LNCaP clone FGC (cell line): ENCODE measurements around the gene CCDC61.

Experiments
- DNase-seq: peaks from one replicate; pipeline ENCODE4 v3.0.0-alpha.2; 2011; ENCODE audit warnings: low read depth
- H3K4me3 ChIP-seq: 2 replicates; pipeline ENCODE4 v1.5.1; 2011; ENCODE audit warnings: mild to moderate bottlenecking, low read depth, low read length, control low read depth
- TF ChIP-seq, protein P1 (sequence below): IDR thresholded peaks from 2 replicates; pipeline ENCODE4 v1.5.1; 2012; ENCODE audit warnings: mild to moderate bottlenecking; ENCODE audit not compliant: control insufficient read depth, insufficient read depth; ENCODE audit errors: extremely low read depth

CCDC61 gene

DNA sequence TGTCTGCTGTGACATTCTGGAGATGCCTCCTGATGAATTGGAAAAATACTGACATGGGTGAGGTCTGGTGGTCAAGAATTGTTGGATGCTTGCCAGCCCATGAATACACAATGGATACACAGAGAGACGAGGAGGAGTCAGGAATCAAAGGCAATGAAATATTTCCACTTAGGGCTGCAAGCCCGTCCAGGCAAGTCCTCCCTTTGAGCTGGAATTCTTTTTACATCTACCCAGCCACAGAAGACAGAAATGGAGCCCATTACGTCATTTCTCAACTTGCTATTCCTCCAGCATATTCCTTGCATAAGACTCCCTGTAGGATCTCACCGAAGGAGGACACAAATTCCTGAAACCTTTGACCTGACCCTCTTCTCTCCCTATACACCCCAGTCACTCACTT lies 61.3 kb downstream of the CCDC61 start:
- no peak for DNase-seq
- no peak overlapping the region for H3K4me3 ChIP-seq
- TF ChIP-seq, protein P1, sequence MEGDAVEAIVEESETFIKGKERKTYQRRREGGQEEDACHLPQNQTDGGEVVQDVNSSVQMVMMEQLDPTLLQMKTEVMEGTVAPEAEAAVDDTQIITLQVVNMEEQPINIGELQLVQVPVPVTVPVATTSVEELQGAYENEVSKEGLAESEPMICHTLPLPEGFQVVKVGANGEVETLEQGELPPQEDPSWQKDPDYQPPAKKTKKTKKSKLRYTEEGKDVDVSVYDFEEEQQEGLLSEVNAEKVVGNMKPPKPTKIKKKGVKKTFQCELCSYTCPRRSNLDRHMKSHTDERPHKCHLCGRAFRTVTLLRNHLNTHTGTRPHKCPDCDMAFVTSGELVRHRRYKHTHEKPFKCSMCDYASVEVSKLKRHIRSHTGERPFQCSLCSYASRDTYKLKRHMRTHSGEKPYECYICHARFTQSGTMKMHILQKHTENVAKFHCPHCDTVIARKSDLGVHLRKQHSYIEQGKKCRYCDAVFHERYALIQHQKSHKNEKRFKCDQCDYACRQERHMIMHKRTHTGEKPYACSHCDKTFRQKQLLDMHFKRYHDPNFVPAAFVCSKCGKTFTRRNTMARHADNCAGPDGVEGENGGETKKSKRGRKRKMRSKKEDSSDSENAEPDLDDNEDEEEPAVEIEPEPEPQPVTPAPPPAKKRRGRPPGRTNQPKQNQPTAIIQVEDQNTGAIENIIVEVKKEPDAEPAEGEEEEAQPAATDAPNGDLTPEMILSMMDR = no peak

DNA sequence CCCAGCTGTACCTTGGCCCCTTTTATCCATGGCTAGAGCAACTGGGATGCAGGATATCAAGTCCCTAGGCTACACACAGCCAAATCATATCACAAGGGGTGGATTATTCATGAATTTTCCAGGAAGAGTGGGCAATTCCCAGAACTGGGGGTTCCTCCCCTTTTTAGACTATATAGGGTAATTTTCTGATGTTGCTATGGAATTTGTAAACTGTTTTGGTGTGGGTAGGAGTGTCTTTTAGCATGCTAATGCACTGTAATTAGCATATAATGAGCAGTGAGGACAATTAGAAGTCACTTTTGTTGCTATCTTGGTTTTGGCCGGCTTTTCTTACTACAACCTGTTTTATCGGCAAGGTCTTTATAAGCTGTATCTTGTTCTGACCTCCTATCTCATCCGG lies 63.5 kb downstream of the CCDC61 start:
- TF ChIP-seq, protein P1 = no peak

DNA sequence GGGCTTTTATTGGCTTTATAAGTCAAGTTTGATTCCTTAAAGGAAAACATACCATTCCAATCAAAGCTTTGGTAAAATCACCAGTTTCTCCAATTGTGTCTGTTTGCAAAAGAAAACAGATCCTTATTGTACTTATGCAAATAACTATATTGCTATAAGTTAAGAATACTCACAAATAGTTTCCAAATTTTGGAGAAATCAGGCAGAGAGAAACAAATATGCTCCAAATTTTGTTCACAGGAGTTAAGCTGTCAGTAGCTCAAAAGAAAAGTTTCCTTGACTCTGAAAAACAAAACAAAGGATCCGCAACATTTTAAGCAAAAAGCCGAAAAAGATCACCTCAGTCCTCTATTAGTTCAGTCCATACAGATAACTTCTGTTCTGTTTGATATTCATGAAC lies 64.7 kb downstream of the CCDC61 start:
- H3K4me3 ChIP-seq = no peak overlapping the region
- TF ChIP-seq, protein P1 = no peak
- DNase-seq = no peak

More for the DNA sequence above, 63.5 kb downstream of the CCDC61 start:
- no peak overlapping the region for H3K4me3 ChIP-seq
- no peak for DNase-seq

DNA sequence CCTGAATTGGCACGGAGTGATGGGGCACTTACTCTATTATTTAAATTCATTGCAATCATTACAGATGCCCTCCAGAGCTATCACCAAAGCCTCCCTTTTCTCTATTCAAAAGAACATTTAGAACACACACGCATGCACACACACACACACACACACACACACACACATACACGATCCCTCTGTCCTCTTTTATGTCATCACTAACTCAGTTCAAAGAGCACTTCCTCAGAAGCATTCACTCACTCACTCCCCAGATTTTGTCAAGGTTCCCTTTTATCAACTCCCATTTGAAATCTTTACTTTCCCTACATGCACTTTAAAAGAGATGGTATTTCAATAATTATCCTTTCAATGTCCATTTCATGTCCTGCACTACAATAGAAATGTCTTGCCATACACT lies 67.9 kb downstream of the CCDC61 start:
- TF ChIP-seq, protein P1 = no peak
- H3K4me3 ChIP-seq = no peak overlapping the region
- no peak for DNase-seq

DNA sequence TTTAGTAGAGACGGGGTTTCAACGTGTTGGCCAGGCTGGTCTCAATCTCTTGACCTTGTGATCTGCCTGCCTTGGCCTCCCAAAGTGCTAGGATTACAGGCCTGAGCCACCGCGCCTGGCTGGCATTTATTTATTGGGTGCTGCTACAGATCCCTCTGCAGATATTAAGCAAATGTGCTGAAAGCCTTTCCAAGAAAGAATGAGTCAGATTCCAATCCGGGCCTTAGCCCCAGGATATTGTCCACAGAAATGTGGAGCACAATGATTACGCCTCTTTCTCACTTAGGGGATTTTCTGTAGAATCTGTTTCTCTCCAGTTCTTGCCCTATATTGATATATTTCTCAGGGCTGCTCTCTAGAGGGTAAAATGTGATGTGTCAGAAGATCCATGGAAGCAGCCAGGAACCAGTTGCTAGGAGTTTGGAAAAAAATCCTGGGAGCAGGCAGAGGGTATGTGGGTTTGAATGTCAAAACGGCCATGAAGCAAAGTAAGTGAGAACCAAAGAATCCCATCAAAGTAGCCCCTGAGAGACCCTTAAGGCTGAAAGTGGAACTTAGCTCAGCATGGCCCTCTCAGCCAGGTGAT lies 70.3 kb downstream of the CCDC61 start:
- TF ChIP-seq, protein P1 = no peak
- DNase-seq = no peak
- no peak overlapping the region for H3K4me3 ChIP-seq

DNA sequence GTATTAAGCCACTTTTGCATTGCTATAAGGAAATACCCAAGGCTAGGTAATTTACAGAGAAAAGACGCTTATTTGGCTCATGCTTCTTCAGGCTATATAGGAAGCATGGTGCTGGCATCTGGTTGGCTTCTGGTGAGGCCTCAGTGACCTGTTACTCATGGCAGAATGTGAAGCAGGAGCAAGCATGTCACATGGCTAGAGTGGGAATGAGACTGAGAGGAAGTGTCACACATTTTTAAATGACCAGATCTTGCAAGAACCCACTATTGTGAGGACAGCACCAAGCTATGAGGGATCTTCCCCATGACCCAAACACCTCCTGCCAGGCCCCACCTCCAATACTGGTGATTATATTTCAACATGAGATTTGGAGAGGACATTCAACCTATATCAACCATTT lies 71.2 kb downstream of the CCDC61 start:
- no peak for DNase-seq
- H3K4me3 ChIP-seq = no peak overlapping the region
- TF ChIP-seq, protein P1 = no peak

DNA sequence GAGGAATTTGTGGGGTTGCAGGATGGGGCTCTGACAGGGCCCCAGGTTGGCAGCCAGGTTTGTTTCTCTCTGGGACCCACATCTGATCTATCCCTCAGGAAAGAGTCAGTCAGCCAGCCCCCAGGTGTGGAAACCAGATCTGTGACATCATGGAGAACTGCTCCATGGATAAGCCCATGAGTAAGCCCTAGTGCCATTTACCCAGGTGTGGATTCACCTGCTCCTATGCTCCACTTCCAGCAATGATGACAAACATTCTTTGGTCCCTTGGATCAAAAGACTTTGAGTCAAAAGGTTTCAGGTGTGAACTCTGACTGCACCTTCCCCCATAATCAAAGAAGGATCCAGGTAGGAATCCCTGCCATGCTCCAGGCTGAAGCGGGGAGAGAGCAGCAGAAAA lies 72.4 kb downstream of the CCDC61 start:
- DNase-seq = no peak
- TF ChIP-seq, protein P1 = no peak
- no peak overlapping the region for H3K4me3 ChIP-seq
